ENCODE results near the gene RCC2. TPM values are rescaled to one million over a fixed set of nuclear protein-coding genes. Genes with fewer than 3 reads are reported as not detected.

The RCC2 gene
- total RNA-seq, 3 donors from 2014 or later = 21.1 to 39.0 (median 33.2) TPM

GRCh38 chr1:17441993-17442357 lies 2.5 kb upstream of the RCC2 start:
- no peaks in the 10 kb centered on the region for H3K9me3 ChIP-seq
- intact Hi-C loops (cut with DNase I; ENCODE audit: low total_unique reads) = no loop called here

DNA sequence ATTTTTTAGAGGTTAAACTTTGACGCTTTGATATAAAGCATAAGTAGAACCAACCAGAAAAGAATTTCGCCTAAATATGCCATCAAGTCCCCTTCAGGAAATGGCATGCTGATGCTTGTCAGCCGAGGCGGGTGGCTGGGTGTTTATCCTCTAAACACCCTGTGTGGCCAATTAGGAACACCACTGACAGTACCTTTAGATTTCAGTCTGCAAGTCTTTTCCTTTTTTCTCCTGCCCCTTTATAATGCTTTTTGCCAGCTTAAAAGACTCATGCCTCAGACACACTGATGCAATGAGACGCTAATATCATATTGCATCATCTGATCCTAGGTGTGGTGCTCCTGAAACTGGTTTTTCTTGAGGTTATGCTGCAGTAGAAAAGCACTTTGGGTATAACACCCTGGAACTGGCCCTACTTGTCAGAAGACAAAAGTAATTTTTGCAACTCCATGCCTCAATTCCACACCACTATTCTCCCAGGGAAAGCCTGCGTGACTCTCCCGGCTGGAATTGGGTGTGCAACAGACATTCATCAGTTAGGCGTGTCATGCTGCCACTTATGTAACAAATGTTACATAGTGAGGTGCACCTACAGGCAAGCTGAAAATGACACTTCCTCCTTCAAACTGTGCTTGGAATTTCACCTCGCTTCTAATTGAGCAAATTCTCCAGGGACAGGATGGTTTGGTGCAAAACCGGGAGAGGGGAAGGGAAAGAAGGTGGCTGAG lies 2.0 kb upstream of the RCC2 start:
- H3K4me1 ChIP-seq = peaks cover 0 to 26% of the 10 kb centered on the region in 2 donors
- intact Hi-C loops (cut with DNase I; ENCODE audit: low total_unique reads) = no loop called here
- H3K27ac ChIP-seq = peak overlapping the region in 1 of 2 donors; percentile 78
- H3K9me3 ChIP-seq = no peaks in the 10 kb centered on the region
- no peak overlapping the region for H3K4me3 ChIP-seq
- no peak for DNase-seq (ENCODE audit: low spot score in 2 of 2)
- H3K27me3 ChIP-seq = no peaks in the 10 kb centered on the region
- no peak for TF ChIP-seq POLR2AphosphoS5 (IDR thresholded peaks at IDR 0.05)
- TF ChIP-seq, protein P1, sequence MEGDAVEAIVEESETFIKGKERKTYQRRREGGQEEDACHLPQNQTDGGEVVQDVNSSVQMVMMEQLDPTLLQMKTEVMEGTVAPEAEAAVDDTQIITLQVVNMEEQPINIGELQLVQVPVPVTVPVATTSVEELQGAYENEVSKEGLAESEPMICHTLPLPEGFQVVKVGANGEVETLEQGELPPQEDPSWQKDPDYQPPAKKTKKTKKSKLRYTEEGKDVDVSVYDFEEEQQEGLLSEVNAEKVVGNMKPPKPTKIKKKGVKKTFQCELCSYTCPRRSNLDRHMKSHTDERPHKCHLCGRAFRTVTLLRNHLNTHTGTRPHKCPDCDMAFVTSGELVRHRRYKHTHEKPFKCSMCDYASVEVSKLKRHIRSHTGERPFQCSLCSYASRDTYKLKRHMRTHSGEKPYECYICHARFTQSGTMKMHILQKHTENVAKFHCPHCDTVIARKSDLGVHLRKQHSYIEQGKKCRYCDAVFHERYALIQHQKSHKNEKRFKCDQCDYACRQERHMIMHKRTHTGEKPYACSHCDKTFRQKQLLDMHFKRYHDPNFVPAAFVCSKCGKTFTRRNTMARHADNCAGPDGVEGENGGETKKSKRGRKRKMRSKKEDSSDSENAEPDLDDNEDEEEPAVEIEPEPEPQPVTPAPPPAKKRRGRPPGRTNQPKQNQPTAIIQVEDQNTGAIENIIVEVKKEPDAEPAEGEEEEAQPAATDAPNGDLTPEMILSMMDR (IDR thresholded peaks at IDR 0.05) = no peak
- no peaks in the 10 kb centered on the region for H3K36me3 ChIP-seq

More at GRCh38 chr1:17441993-17442357, 2.5 kb upstream of the RCC2 start:
- TF ChIP-seq, protein P1 (IDR thresholded peaks at IDR 0.05) = no peak
- TF ChIP-seq POLR2A (IDR thresholded peaks at IDR 0.05) (no peak), POLR2AphosphoS5 (IDR thresholded peaks at IDR 0.05) (no peak)
- no peaks in the 10 kb centered on the region for H3K36me3 ChIP-seq
- peaks cover 0 to 21% of the 10 kb centered on the region in 2 donors for H3K4me1 ChIP-seq
- H3K27me3 ChIP-seq = no peaks in the 10 kb centered on the region
- no peak for DNase-seq (ENCODE audit: low spot score in 2 of 2)
- H3K4me3 ChIP-seq = no peak overlapping the region
- peak overlapping the region in 1 of 2 donors; percentile 13 for H3K27ac ChIP-seq

DNA sequence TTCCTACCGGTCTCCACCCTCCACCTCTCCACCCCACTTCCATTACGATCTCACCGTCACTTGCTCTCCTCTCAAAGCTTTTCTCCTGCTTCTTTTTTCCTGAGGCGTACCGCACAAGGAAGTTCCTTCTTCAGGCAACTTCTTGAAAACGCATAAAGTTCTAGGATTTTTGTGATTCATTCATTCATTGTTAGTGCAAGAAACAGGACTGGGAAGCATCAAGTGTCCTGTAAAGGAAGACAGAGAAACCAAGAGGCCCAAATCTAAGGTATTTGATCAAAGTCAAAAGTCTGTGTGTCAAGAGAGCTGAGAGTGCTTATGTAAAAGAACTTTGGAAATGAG lies 1.3 kb upstream of the RCC2 start:
- peak overlapping the region; percentile 78 to 82 for H3K27ac ChIP-seq
- peak overlapping the region in 1 of 3 donors; percentile 86 for H3K4me3 ChIP-seq

GRCh38 chr1:17440074-17440826 lies 773 bp upstream of the RCC2 start:
- peaks cover 0 to 28% of the 10 kb centered on the region in 2 donors for H3K4me1 ChIP-seq

More for the DNA sequence above, 1.3 kb upstream of the RCC2 start:
- Histone ChIP-seq H3K36me3 (no peaks in the 10 kb centered on the region), H3K9me3 (no peaks in the 10 kb centered on the region), H3K27me3 (no peaks in the 10 kb centered on the region), H3K4me1 (peaks cover 0 to 28% of the 10 kb centered on the region in 2 donors)
- intact Hi-C loops (cut with DNase I; ENCODE audit: low total_unique reads) = no loop called here
- no peak for DNase-seq (ENCODE audit: low spot score in 2 of 2)
- TF ChIP-seq, protein P1 (IDR thresholded peaks at IDR 0.05) = no peak
- no peak for TF ChIP-seq POLR2AphosphoS5 (IDR thresholded peaks at IDR 0.05)

More at GRCh38 chr1:17440074-17440826, 773 bp upstream of the RCC2 start:
- H3K27ac ChIP-seq = peak overlapping the region; percentile 78 to 82
- H3K27me3 ChIP-seq = no peaks in the 10 kb centered on the region
- TF ChIP-seq, protein P1 (IDR thresholded peaks at IDR 0.05) = peak in 1 of 3 donors; percentile 2
- TF ChIP-seq POLR2AphosphoS5 (IDR thresholded peaks at IDR 0.05) = no peak
- no peak for DNase-seq (ENCODE audit: low spot score in 2 of 2)
- no peaks in the 10 kb centered on the region for H3K9me3 ChIP-seq
- no peaks in the 10 kb centered on the region for H3K36me3 ChIP-seq
- intact Hi-C loops (cut with DNase I; ENCODE audit: low total_unique reads) = no loop called here
- H3K4me3 ChIP-seq = peak overlapping the region; percentile 67 to 86 (median 84)
